ENCODE data around the gene PTPN11.

- TF ChIP-seq, protein P1, sequence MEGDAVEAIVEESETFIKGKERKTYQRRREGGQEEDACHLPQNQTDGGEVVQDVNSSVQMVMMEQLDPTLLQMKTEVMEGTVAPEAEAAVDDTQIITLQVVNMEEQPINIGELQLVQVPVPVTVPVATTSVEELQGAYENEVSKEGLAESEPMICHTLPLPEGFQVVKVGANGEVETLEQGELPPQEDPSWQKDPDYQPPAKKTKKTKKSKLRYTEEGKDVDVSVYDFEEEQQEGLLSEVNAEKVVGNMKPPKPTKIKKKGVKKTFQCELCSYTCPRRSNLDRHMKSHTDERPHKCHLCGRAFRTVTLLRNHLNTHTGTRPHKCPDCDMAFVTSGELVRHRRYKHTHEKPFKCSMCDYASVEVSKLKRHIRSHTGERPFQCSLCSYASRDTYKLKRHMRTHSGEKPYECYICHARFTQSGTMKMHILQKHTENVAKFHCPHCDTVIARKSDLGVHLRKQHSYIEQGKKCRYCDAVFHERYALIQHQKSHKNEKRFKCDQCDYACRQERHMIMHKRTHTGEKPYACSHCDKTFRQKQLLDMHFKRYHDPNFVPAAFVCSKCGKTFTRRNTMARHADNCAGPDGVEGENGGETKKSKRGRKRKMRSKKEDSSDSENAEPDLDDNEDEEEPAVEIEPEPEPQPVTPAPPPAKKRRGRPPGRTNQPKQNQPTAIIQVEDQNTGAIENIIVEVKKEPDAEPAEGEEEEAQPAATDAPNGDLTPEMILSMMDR (IDR thresholded peaks at IDR 0.05): no peak
- no peak for TF ChIP-seq POLR2AphosphoS5 (IDR thresholded peaks at IDR 0.05)
- no peak for TF ChIP-seq POLR2A (IDR thresholded peaks at IDR 0.05)
Measured at GRCh38 chr12:112532106-112532505, 113.4 kb downstream of the PTPN11 start.

All from prostate gland (tissue), 2 donors.